Heart left ventricle (tissue), 13 donors: ENCODE results near the gene PACSIN1.

Experiments
- CTCF ChIP-seq, 12 donors: fragments of 200-600 bp; sonication (generic) in 4 of 12; IDR thresholded peaks; one replicate each; pipeline versions ENCODE4 v1.5.0 to v1.8.0; 2018 to 2022; ENCODE audit warnings: antibody characterized with exemption in 12 of 12, mild to moderate bottlenecking in 5 of 12
- POLR2A ChIP-seq, 2 donors: fragments of 450-650 bp; IDR thresholded peaks; one replicate each; pipeline ENCODE4 v1.6.1; 2017; ENCODE audit warnings: antibody characterized with exemption in 2 of 2, mild to moderate bottlenecking in 2 of 2, moderate library complexity in 2 of 2
- donor health status: ischemic (EF 13 %, LVEDD 7.1; RV severe dilation, severe dysfunction).
- donor health status: DM: no; HTN: yes; CAD: no.
- donor health status: DM: no; HTN: no; CAD: no.
- donor health status: ischemic (EF 25% LVEDD 6.9; RV normal size, moderate dysfunction).
- donor health status: ischemic (EF 25% LVEDD 5.7; RV mildly dilated, moderate dysfunction).
- donor health status: ischemic (EF 35%, LVEDD 5.7; RV mildly dilated, moderate dysfunction).
- donor health status: nonischemic (EF 11% LVEDD 7.7; RV severe dilation, severe dysfunction).
- donor health status: DM: yes; HTN: yes; CAD: no.
- donor health status: PGD.
- donor health status: ischemic (EF 29% LVEDD 5.4; RV normal size, mild dysfunction).
- donor health status: nonischemic (EF 23%, LVEDD 6.1; RV moderate dilation, normal function).

GRCh38 chr6:34445313-34445860 is 20.5 kb upstream of the PACSIN1 start:
- TF ChIP-seq CTCF (IDR thresholded peaks at IDR 0.05) (no peak), POLR2A (IDR thresholded peaks at IDR 0.05) (no peak)
